ENCODE measurements around the gene ARHGEF40.

The ARHGEF40 gene

DNA sequence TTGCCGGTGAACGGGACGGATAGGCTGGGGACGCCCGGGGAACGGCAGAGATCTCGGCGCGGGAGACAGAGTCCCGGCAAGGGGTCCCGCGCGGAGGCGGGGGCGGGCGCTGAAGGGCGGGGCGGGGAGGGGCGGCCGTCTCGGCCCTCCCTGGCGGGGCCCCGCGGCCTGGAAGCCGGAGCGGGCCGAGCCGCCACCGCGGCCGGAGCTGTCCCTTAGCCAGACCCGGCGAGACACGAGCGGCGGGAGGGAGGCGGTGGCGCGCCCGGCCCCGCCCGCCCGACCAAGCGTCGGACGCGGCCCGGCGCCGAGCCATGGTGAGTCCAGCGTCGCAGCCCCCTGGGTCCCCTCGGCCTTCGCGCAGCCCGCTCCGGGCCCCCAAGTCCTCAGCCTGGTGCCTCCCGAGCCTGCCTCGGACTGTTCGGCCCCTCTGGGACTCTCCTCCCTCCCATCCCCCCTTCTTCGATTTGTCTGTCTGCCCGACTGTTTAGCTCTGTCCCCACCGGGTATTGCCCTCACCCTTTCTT lies at the start of gene ARHGEF40:
Gene ARHGEF40 (plus strand): TSS at position 222 of the 527 bp plus-strand sequence. CDS start 93 bp downstream, at position 315.
- peak; percentile 57 for DNase-seq

DNA sequence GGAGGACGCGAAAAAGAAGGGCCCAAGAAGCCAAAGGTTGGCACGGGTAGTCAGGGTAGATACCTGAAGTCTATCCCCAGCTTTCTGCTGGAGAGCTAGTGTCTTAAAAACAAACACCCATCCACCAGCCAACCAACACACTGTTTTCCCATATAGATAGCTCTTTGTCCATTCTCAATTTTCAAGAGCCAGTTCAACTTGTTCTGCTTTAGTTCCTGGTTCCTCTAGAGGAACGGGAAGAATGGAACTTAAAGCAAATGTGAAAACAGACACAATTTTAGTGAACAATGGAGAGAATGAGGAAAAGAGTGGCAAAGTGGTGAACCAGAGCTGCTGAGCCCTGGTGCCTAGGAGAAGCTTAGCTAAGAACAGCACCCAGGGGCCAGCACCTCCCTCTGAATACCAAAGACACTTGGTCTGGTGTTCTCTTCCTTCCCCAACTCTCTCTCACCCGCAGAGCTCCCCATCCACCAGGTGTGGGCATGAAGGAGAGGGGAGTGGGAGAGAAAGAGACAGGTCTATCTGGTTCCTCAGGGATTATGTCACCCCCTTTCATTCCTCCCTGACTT lies 49.0 kb upstream of the ARHGEF40 start:
- no peak for DNase-seq

DNA sequence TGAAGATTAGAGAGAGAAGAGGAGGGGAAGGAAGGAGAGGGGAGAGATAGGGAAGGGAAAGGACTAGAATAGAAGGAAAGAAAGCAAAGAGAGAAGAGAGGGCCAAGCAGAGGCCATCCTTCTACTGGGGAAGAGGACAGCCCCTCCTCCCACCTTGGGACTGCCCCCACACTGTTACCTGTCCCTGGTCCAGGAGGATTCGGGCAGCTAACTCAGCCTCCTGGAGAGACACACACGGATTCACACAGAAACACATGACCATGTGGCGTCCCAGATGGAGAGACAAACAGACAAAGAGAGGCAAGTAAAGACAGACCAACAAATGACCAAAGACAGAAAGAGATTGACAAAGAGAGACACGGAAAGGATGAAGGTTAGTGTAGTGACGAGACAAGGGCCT lies 47.4 kb upstream of the ARHGEF40 start:
- no peak for DNase-seq

DNA sequence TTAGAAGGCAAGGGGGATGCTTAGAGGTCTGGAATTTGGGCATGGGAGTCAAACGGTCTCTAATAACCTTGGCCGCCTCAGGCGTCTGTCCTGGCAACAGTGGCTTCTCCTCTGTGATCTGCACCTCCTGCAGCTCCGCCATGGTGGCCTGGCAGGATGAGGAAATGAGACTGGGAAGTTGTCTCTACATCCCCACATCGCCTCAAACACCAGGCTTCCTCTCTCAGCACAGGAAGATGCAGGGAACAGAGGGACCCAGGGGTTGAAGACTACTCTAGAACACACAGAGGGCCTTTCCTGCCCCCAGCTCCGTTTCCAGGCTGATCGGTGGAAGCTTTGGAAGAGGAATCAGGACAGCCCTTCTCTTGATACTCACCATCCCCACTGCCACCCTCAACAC lies 46.9 kb upstream of the ARHGEF40 start:
- DNase-seq: no peak

DNA sequence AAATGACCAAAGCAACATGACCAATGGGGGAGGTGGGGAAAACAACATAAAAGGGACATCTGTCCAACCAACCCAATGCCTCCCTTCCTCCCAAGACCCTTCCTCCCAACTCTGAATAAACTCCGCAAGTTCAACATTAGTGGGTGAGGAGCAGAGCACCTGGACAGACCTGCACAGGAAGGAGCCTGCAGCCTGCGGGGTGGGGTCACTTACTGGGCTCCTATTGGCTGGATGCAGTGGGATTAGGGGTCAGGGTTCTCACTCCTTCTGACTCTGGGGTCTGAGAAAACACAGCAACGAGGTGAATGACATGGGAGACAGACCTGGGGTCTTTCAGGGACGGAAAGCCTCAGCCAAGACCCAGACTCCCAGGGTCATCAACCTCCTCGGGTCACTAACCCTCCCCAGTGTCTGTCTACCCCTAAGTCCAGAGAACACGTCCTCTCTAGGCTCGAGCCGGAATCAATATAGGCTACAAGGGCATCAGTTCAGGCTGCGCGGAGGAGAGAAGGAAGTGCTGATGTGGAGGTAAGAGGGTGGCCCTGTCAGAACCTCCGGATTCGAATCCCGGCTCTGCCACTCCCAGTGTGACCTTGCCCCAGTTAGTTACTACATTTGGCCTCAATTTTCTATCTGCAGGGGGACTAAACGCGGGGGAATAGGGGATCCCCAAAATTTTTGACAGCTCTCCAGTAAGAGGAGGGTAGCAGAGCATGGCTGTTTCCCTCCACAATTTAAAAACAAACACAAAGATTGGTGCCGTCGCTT lies 46.1 kb upstream of the ARHGEF40 start:
- DNase-seq: peak; percentile 0

DNA sequence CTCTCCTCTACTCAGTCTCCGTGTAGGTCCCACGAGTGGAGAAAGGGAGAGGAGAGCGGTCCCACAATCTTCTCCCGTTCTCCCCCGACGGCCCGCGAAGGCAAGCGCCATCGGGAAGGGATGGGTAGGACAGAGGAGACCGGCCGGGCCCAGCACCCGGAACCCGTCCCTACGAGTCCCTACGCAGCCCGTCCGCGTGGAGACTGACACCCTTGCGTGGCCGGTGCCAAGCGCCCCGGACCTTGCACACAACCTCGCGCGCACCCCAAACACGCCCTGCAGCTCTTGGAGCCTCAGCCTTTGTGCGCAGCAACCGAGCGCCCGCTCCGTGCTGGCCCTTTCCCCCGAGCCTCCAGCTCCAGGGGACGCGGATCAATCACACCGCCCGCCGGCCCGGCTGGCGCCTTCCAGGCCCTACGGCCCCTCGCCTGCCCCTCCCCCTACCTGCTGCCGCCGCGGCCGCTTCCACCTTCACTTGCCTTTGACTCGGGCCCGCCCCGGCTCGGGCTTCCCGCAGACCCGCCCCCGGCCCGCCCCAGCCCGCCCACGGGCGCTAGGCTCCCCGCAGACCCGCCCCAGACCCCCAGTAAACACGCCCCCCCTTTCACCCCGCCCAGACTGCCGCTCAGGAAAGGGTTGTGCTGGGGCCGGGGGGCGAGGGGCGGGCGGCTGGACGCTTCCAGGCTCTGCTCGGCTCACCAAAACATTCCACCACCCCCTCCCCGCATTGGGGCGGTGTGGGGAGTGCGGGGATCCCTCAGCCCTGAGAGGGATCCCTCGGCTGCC lies 45.3 kb upstream of the ARHGEF40 start, which contains the start of gene NDRG2:
Gene NDRG2 (minus strand): TSS at position 477 of the 786 bp plus-strand sequence. CDS start 1,746 bp downstream, outside the sequence.
- peak; percentile 59 for DNase-seq

DNA sequence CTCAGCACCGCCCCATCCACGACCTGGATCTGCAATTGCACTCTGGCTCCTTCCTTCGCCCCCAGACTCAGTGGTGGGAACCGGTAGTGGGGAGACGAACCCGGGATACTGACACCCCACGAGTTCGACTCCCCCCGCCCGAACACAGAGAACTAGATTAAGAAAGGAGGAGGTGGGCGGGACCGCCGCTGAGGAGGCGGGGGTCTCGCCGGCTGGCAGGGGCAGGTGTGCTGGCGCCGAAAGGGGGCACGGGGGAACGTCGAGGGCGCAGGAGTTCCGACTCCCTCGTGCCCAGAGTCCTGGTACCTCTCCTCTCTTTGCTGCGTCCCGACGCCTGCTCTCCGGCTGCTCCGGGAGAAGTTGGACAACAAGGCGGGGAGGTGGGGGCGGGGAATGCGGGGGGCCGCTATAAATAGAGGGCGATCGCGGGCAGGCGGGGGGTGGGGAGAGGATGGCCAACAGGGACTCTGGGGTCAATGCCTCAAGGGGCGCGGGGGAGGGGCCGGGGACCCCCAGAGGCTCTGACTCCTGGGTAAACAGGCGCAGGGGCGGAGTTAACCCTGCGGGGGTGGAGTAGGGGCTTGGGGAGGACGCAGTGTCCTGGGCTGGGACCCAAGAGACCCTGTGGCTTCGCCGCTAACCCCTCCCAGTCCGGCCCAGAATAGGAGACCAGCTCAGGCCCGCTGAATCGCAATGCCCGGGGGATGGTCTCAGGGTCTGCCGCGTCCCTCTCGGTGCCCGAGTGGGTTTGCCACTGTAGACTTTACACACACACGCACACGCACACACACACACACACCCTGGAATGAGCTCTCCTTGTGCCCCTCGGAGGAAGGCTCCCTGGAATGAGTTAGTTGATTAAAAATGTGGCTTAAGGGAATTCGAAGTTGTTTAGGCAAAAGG lies 44.5 kb upstream of the ARHGEF40 start:
- no peak for DNase-seq

DNA sequence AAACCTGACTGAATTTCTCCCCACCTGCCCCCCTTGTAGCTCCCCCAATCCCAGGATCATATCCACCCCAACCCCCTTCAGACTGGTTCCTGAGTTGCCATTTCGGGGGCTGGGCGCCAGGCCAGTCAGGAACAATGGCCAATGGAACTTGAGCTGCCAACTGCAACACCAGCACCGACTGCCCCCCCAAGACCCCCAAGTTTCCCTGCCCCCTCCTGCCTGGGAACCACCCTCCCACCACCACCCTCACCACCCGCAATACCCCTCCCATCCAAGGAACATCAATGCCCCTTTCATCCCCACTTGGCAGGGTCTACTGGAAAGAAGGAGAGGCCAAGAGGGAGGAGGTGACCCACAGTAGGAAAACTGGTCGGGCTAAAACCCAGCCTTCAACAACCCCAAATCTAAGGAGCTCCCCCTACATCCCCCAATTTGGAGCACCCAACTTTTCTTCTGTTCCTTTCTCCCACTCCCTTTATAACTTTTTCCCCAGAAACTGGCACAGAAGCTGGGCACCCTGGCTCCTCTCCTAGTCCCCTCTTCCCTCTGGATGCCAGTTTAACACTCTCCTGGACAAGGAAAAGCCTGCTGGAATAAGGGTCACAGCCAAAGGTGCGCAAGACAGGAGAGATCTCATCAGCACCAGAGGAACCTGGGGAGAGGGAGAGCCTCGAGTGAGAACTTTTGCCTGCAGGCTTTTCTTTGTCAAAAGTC lies 43.7 kb upstream of the ARHGEF40 start:
- DNase-seq: no peak

DNA sequence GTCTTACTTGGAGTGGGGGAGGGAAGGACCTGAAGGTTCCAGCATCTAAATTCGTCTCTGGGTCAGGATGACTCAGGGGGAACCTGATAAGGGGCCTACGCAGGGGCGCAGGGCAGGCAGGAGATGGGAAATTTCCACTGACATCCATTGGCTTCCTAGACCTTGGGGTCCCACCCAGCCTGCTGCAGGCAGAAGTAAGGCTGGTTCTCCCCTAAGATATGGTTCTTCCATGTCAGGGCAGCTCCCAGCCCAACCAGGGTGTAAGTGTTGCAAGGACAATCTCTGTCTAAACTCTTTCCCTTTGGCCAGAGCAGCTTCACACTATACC lies 43.2 kb upstream of the ARHGEF40 start:
- DNase-seq: no peak

DNA sequence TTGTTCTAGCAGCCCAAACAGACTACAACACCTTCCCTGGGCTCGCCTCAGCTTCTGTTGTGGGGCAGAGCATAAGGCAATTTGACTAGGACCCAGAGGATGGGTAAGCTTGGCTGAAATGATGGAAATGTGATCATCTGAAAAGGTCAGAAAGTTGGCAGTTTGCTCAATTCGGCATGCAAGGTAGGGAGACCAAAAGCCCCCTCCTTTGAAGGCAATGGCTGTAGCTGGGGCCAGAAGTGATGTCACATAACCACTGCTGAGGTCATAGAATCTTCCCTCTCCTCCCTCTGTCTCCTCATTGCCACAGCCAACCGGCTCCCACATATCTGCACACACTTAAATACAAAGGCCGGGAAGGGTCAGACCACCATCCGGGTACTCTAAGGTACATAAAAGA lies 40.2 kb upstream of the ARHGEF40 start, which contains the start of gene TPPP2:
Gene TPPP2 (plus strand): TSS at position 301 of the 400 bp plus-strand sequence. CDS start 365 bp downstream, outside the sequence.
- no peak for DNase-seq

DNA sequence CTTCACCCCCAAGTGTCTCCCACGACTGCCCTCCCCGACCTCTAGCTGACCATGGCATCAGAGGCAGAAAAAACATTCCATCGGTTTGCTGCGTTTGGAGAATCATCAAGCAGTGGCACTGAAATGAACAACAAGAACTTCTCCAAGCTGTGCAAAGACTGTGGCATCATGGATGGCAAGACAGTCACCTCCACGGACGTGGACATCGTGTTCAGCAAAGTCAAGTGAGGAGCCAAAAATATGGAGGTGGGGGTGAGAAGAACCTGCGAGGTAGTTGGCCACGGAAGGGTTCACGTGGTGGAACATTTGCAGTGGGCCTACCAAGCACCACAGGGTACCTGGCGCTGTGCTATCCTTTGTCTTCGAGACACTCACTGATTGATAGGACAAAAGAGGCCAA lies 39.6 kb upstream of the ARHGEF40 start:
- no peak for DNase-seq

DNA sequence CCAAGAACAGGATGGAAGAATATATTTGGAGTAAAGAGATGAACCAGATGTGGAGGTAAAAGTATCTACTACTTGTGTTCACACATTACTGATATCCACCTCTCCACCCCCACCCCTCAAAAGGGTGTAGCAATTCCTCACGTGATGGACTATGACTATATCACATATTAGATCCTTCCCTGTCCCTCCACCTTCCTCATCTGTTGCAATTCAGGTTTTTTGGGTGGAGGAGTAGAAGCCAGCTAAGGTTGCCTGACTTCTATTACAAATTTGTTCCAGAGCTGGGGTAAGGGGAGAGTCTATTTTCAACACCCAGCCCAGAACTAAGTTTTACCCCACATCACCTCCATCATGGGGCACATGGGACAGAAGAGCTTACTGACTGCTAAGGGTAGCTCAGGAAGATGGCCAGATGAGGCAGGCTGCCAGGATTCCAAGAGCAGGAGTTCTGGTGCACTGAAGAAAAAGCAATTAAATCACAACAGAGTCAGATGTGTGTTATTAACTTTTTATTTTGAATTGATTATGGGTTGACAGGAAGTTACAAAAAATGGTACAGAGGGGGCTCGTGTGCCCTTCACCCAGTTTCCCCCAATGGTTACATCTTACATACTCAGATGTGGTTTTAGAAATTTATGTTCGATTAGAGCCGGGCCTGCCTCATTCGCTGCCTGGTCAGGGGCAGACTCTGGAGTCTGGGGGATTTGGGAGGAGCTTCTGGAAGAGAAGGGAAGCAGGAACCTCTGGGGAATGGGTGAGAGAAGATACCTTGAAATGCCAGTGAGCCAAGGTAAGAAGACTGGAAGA lies 37.6 kb upstream of the ARHGEF40 start:
- no peak for DNase-seq

DNA sequence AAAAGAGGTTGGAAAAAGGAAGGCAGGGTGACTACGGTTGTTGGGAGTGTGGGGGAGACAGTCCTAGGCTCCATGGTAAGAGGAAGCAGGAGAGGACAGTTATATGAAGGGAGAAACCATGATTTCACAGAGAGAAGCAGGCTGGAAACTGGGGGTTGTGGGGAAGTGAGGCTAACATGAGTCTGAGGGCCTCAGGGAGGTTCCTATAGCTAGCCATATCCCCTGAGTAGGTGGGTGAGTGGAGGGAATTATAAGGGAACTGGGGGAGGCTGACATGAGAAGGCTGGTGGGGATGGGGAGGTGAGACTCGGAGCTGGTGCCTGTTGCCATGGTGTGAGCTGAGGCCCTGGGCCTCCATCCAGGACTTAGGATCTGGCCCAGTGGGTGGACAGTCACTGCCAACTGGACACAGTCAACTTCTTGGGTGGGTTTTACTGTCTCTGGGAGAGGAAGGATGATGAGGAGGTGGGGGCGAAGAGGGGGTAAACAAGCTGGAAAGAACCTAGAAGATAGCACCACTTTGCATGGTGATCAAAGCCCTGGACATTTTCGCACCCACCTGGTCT lies 36.9 kb upstream of the ARHGEF40 start:
- no peak for DNase-seq

DNA sequence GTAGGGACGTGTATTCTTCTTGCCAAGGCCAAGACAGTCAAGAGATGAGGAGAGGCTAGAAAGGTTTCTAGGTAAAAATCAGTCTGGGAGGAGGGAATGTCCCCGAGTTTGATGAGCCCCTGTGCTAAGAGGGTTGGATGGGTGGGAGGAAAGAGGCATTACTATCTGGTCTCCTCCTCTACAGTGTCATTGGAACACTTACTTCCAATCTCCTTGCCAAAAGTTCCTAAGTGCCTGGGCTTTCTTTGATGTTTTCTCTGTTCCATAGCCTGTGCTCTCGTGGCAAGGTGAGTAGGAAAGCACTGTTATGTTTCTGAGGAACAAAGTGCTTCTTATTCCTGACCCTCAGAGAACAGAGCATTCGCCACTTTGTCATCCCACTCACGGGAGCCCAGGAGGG lies 35.4 kb upstream of the ARHGEF40 start, which contains the start of gene RNASE13:
Gene RNASE13 (minus strand): TSS at position 101 of the 400 bp plus-strand sequence. CDS start 519 bp downstream, outside the sequence.
- no peak for DNase-seq

DNA sequence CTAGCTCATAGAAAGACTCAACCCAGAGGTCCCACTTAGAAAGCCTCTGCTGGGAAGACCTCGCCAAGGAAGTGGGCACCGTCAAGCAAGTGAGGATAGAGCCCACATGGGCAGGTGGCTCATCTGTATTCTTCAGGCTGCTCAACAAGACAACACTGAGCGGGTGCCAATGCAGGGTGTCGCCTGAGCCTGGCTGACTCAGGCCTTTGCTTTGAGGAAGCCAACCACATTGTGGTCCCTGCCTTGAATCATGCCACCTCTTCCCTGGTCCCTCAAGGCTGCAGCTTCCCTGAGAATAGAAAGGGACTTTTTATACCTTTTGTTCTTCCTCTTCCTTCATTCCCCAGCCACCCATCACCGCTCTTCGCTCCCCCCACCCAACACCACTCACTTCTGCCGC lies 33.4 kb upstream of the ARHGEF40 start:
- DNase-seq: no peak

DNA sequence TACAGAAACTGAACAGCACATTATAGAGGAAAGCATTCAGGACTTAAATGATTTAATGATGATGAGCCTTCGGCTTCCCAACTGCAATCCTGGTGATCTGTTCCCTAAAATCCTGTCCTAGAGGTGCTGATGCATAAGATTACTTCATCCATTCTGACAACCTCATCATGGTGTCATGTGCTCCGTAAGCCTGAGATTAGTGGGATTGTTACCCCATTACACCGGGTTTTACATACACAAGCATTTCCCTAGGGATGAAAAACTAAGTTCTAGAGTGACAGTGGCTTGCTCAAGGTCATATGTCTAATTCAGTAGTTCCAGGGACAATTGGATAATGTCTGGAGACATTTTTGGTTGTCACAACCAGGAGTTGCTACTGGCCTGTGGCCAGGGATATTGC lies 32.9 kb upstream of the ARHGEF40 start:
- DNase-seq: no peak

DNA sequence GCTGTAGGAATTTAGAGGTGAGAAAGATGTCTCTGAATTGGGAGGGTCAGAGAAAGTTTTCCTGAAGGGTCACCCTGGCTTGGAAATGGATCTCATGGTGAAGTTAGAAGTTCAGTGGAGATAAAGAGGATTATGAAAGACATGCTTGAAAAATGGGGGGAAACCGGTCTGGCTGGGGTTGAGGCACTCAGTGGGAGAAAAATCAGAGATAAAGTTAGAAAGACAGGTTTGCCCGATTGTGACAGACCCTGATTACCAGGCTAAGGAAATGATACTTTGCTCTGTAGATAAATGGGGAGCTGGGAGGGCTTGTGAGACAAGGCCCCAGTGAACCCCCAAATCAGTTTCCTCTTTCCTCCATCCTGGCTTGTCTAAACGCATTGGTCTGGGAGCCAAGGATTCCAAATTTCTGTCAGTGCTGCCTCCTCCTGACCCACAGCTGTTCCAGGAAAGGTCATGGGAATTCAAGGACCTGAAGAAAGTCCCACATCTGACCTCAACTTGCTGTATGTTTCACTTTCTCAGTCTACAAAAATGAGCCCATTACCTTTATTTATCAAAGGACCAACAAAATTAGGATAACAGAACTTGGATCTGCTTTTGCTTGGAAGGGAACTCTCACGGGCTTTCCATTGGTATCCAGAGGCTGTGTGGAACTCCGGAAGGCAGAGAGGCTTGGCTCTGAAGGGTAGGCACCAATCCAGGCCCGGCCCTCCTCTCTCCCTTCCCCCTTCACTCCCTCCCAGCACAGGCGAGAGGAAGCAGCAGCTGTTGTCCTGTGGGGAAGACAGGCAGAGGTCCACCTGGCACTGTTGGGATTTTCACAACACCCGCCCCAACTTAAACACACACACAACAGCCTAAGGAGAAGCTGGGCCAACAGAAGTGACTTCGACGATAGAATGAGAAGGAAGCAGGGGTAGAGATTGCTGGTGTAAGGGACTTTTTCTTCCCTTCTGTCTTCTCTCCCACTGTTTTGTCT lies 31.4 kb upstream of the ARHGEF40 start:
- DNase-seq: peak; percentile 67

DNA sequence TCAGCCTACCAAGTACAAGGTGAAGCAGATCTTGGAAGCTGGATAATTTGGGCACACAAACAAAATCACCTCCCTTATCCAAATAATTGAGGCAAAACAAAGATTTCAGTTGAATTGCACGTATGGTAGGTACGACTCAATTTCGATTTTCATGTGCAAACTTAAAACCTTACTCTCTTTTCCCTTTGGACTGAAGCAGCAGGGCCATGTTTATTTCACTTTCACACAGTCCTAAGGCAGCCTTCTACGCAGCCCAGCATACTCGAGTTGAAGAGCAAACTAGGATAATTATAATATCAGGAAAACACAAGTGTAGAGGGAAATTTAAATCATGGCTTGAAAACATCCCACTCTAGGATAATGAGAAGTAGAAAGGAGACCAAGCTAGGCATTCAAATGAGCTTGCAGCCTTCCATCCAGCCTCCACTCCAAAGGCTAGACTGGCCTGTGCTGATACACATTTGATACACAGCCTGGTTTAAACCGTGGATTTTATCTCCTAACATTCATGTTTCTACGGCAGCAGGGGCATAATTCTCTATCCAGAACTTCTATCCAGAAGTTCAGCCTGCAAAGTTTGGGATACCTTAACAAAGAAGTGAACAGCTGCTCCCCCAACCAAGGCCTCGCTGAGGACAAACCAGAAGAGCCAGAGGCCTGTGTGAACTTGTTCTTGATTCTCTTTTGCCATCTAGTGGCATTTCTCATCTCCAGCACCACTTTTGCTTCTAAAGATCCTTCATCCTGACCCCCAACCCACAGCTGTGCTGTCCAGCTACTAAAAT lies 30.3 kb upstream of the ARHGEF40 start:
- peak; percentile 57 for DNase-seq
